ENCODE measurements around the gene AOPEP.

GRCh38 chr9:95089257-95090022, 362.9 kb downstream of the AOPEP start:
- TF ChIP-seq, protein P1, sequence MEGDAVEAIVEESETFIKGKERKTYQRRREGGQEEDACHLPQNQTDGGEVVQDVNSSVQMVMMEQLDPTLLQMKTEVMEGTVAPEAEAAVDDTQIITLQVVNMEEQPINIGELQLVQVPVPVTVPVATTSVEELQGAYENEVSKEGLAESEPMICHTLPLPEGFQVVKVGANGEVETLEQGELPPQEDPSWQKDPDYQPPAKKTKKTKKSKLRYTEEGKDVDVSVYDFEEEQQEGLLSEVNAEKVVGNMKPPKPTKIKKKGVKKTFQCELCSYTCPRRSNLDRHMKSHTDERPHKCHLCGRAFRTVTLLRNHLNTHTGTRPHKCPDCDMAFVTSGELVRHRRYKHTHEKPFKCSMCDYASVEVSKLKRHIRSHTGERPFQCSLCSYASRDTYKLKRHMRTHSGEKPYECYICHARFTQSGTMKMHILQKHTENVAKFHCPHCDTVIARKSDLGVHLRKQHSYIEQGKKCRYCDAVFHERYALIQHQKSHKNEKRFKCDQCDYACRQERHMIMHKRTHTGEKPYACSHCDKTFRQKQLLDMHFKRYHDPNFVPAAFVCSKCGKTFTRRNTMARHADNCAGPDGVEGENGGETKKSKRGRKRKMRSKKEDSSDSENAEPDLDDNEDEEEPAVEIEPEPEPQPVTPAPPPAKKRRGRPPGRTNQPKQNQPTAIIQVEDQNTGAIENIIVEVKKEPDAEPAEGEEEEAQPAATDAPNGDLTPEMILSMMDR (IDR thresholded peaks at IDR 0.05; ENCODE audit: insufficient read depth, low read depth, low read length) = no peak
- no peak for TF ChIP-seq EZH2 (IDR thresholded peaks at IDR 0.05; ENCODE audit: insufficient read depth, low read length)

Data from astrocyte (in vitro differentiated cells and primary cell).